GM12878 (cell line): ENCODE data around the gene COPS3. TPM values are rescaled to one million over a fixed set of nuclear protein-coding genes. Genes with fewer than 3 reads are reported as not detected.

Experiments used
- PRDM15 ChIP-seq: fragments of 450-650 bp; formaldehyde crosslinking; IDR thresholded peaks from 2 replicates; pipeline ENCODE4 v1.4.0; 2020; ENCODE audit warnings: mild to moderate bottlenecking, moderate library complexity
- ZNF592 ChIP-seq: fragments of 450-650 bp; IDR thresholded peaks from 2 replicates; pipeline ENCODE4 v1.6.1; 2017; ENCODE audit warnings: mild to moderate bottlenecking, moderate library complexity
- polyA plus RNA-seq, 11 experiments: library from polyadenylated mRNA; depleted of rRNA in 4 of 11; unstranded in 6 of 11; stranded (reverse) in 5 of 11; fragments of >200 nt; fragmentation: Nextera tagmentation in 4 of 11; fragmentation: Illumina TruSeq in 1 of 11; extraction: Ambion mirVana in 4 of 11; extraction: Trizol in 1 of 11; gene quantifications; 1 replicate in 1 of 11; 2 replicates in 10 of 11; pipeline versions ENCODE4 v1.2.1 to v1.2.3, GENCODE V29; 2011 to 2016; ENCODE audit warnings: inconsistent platforms in 2 of 11, missing spikeins in 2 of 11, low read depth in 1 of 11
- total RNA-seq, 4 experiments: library from RNA; depleted of rRNA in 3 of 4; stranded (reverse); fragments of >200 nt in 3 of 4; fragmentation: Illumina TruSeq in 1 of 4; extraction: Trizol in 1 of 4; gene quantifications; 2 replicates each; pipeline versions ENCODE4 v1.2.1 to v1.2.3, GENCODE V29; 2013 to 2021

The COPS3 gene
- total and polyA plus RNA-seq, 10 of the 15 experiments (the other 5 are each of a cell fraction or from before 2014, with no cell fraction given), result 99.7 to 187 (median 133) TPM

- TF ChIP-seq PRDM15 (CRISPR knock-in tag), result no peak
- TF ChIP-seq ZNF592, result no peak
These were observed 43.6 kb upstream of the COPS3 start (continued) for GRCh38 chr17:17324616-17325015.
